NCI-H2196 (cell line): ENCODE data around the gene FITM1.

Source experiments
- DNase-seq: peaks from one replicate; lab custom pipeline; 2025; ENCODE audit not compliant: unreplicated experiment; lab: John Stamatoyannopoulos, UW

Gene FITM1

GRCh38 chr14:24156840-24157239 lies 26.4 kb downstream of the FITM1 start:
- DNase-seq = no peak

GRCh38 chr14:24157331-24157730 lies 26.9 kb downstream of the FITM1 start:
- DNase-seq = no peak

- no peak for DNase-seq
Observed at GRCh38 chr14:24159777-24160498, 29.5 kb downstream of the FITM1 start.

- DNase-seq = no peak
Observed at GRCh38 chr14:24160499-24160849, 30.0 kb downstream of the FITM1 start.

- peak; percentile 99 for DNase-seq
Observed at GRCh38 chr14:24160850-24161804, 30.7 kb downstream of the FITM1 start, which contains the start of gene IRF9. Gene IRF9, plus strand, starts transcription at chr14:24161265. Its CDS starts 880 bp downstream, at chr14:24162145.

- DNase-seq = no peak
Observed at GRCh38 chr14:24162093-24162492, 31.6 kb downstream of the FITM1 start.

- DNase-seq = no peak
Observed at GRCh38 chr14:24164518-24164991, 34.1 kb downstream of the FITM1 start.

GRCh38 chr14:24165785-24166184 lies 35.3 kb downstream of the FITM1 start:
- no peak for DNase-seq

GRCh38 chr14:24167469-24168114 lies 37.1 kb downstream of the FITM1 start:
- DNase-seq = no peak

GRCh38 chr14:24171422-24172260 lies 41.2 kb downstream of the FITM1 start, which contains the start of gene REC8:
Gene REC8, plus strand, starts transcription at chr14:24172080. Its CDS starts 473 bp downstream, at chr14:24172553.
- DNase-seq = no peak

- no peak for DNase-seq
Observed at GRCh38 chr14:24172261-24172860, 41.9 kb downstream of the FITM1 start.

GRCh38 chr14:24172871-24173281 lies 42.4 kb downstream of the FITM1 start:
- no peak for DNase-seq

- no peak for DNase-seq
Observed at GRCh38 chr14:24176599-24176998, 46.1 kb downstream of the FITM1 start.

- no peak for DNase-seq
Observed at GRCh38 chr14:24177041-24177825, 46.8 kb downstream of the FITM1 start.

GRCh38 chr14:24177891-24178290 lies 47.4 kb downstream of the FITM1 start:
- no peak for DNase-seq

GRCh38 chr14:24178399-24179178 lies 48.1 kb downstream of the FITM1 start:
- DNase-seq = no peak

- no peak for DNase-seq
Observed at GRCh38 chr14:24179294-24179960, 49.0 kb downstream of the FITM1 start.
